H9 (cell line): ENCODE measurements around the gene OTOGL. TPM values are rescaled to one million over a fixed set of nuclear protein-coding genes. Genes with fewer than 3 reads are reported as not detected.

Experiments used
- DNase-seq: peaks from one replicate; pipeline ENCODE4 v3.0.0-alpha.2; 2017
- H2AFZ ChIP-seq: one replicate; pipeline ENCODE4 v1.6.1; 2013; ENCODE audit warnings: mild to moderate bottlenecking, low read length, control low read depth, moderate library complexity
- H2AK5ac ChIP-seq: 2 replicates; pipeline ENCODE4 v1.6.1; 2013; ENCODE audit warnings: low read length, control low read depth, mixed read lengths; ENCODE audit not compliant: insufficient read length
- H2BK120ac ChIP-seq: one replicate; pipeline ENCODE4 v1.6.1; 2013; ENCODE audit warnings: low read depth, mild to moderate bottlenecking, low read length, control low read depth, inconsistent platforms; ENCODE audit not compliant: poor library complexity, severe bottlenecking
- H2BK12ac ChIP-seq: 2 replicates; pipeline ENCODE4 v1.6.1; 2013; ENCODE audit warnings: low read length, control low read depth, mixed read lengths, low read depth; ENCODE audit not compliant: insufficient read length
- H2BK15ac ChIP-seq: 2 replicates; pipeline ENCODE4 v1.6.1; 2013; ENCODE audit warnings: low read depth, low read length, control low read depth
- H2BK20ac ChIP-seq: one replicate; pipeline ENCODE4 v1.6.1; 2013; ENCODE audit warnings: low read depth, mild to moderate bottlenecking, low read length, control low read depth, inconsistent platforms; ENCODE audit not compliant: poor library complexity, severe bottlenecking
- H2BK5ac ChIP-seq: 2 replicates; pipeline ENCODE4 v1.6.1; 2013; ENCODE audit warnings: low read length, control low read depth, mixed read lengths; ENCODE audit not compliant: insufficient read length
- H3K14ac ChIP-seq: 2 replicates; pipeline ENCODE4 v1.6.1; 2013; ENCODE audit warnings: low read length, control low read depth; ENCODE audit not compliant: insufficient read depth
- H3K18ac ChIP-seq: 2 replicates; pipeline ENCODE4 v1.6.1; 2013; ENCODE audit warnings: low read depth, mild to moderate bottlenecking, mixed read lengths, low read length, control low read depth; ENCODE audit not compliant: insufficient read length
- H3K23ac ChIP-seq: 2 replicates; pipeline ENCODE4 v1.6.1; 2013; ENCODE audit warnings: low read length, control low read depth, mixed read lengths, low read depth; ENCODE audit not compliant: insufficient read length
- H3K23me2 ChIP-seq: 2 replicates; pipeline ENCODE4 v1.6.1; 2013; ENCODE audit warnings: low read depth, mild to moderate bottlenecking, mixed read lengths, low read length, control low read depth; ENCODE audit not compliant: insufficient read length, poor library complexity, severe bottlenecking
- H3K27ac ChIP-seq: 2 replicates; pipeline ENCODE4 v1.5.1; 2013; ENCODE audit warnings: low read length, control low read depth, mixed read lengths, low read depth; ENCODE audit not compliant: insufficient read length
- H3K27me3 ChIP-seq: 2 replicates; pipeline ENCODE4 v1.6.1; 2013; ENCODE audit warnings: low read length, control low read depth, inconsistent platforms; ENCODE audit not compliant: insufficient read depth
- H3K4ac ChIP-seq: 2 replicates; pipeline ENCODE4 v1.6.1; 2013; ENCODE audit warnings: low read depth, mild to moderate bottlenecking, control low read depth, inconsistent platforms, low read length, moderate library complexity
- H3K4me1 ChIP-seq: 2 replicates; pipeline ENCODE4 v1.6.1; 2013; ENCODE audit warnings: low read length, control low read depth, inconsistent platforms; ENCODE audit not compliant: insufficient read depth
- H3K4me2 ChIP-seq: 2 replicates; pipeline ENCODE4 v1.6.1; 2013; ENCODE audit warnings: low read length, control low read depth, mixed read lengths; ENCODE audit not compliant: insufficient read length, insufficient read depth
- H3K56ac ChIP-seq: 2 replicates; pipeline ENCODE4 v1.6.1; 2013; ENCODE audit warnings: low read depth, mild to moderate bottlenecking, mixed read lengths, low read length, control low read depth; ENCODE audit not compliant: insufficient read length
- H3K79me1 ChIP-seq: 2 replicates; pipeline ENCODE4 v1.6.1; 2013; ENCODE audit warnings: low read depth, mild to moderate bottlenecking, moderate library complexity, low read length, control low read depth, inconsistent platforms; ENCODE audit not compliant: insufficient read depth, poor library complexity, severe bottlenecking
- H3K79me2 ChIP-seq: 2 replicates; pipeline ENCODE4 v1.6.1; 2013; ENCODE audit warnings: low read length, control low read depth, inconsistent platforms; ENCODE audit not compliant: insufficient read depth
- H3K9ac ChIP-seq: 2 replicates; pipeline ENCODE4 v1.6.1; 2013; ENCODE audit warnings: low read length, control low read depth, mixed read lengths; ENCODE audit not compliant: insufficient read length; ENCODE audit errors: extremely low read depth
- H3K9me3 ChIP-seq: one replicate; pipeline ENCODE4 v1.6.1; 2013; ENCODE audit warnings: low read depth, low read length, inconsistent platforms; ENCODE audit not compliant: control insufficient read depth
- H3T11ph ChIP-seq: one replicate; pipeline ENCODE4 v1.6.1; 2013; ENCODE audit warnings: mild to moderate bottlenecking, low read length, control low read depth, inconsistent platforms
- H4K20me1 ChIP-seq: one replicate; pipeline ENCODE4 v1.6.1; 2013; ENCODE audit not compliant: control insufficient read depth, insufficient read length, insufficient read depth
- H4K5ac ChIP-seq: 2 replicates; pipeline ENCODE4 v1.6.1; 2013; ENCODE audit warnings: low read depth, mild to moderate bottlenecking, mixed read lengths, low read length, control low read depth; ENCODE audit not compliant: insufficient read length
- H4K8ac ChIP-seq: replicated peaks from 2 replicates; pipeline ENCODE4 v1.6.1; 2013; ENCODE audit warnings: low read length, control low read depth, mixed read lengths, low read depth; ENCODE audit not compliant: insufficient read length
- H4K91ac ChIP-seq: 2 replicates; pipeline ENCODE4 v1.6.1; 2013; ENCODE audit warnings: low read depth, mild to moderate bottlenecking, moderate library complexity, mixed read lengths, low read length, control low read depth; ENCODE audit not compliant: insufficient read length
- H3K27ac Mint-ChIP-seq, 3 experiments: 2 replicates in 2 of 3; 3 replicates in 1 of 3; pipeline ENCODE4 v1.8.0; 2020 to 2021; ENCODE audit warnings: mixed read lengths in 3 of 3, mild to moderate bottlenecking in 1 of 3, moderate library complexity in 1 of 3
- H3K27me3 Mint-ChIP-seq: 2 replicates; pipeline ENCODE4 v1.8.0; 2021; ENCODE audit warnings: low read depth, mild to moderate bottlenecking, moderate library complexity, mixed read lengths
- H3K36me3 Mint-ChIP-seq, 3 experiments: 2 replicates in 2 of 3; 3 replicates in 1 of 3; pipeline ENCODE4 v1.8.0; 2020 to 2021; ENCODE audit warnings: low read depth in 3 of 3, mixed read lengths in 3 of 3; ENCODE audit not compliant: insufficient read depth in 1 of 3
- H3K4me1 Mint-ChIP-seq, 2 experiments: 2 replicates each; pipeline ENCODE4 v1.8.0; 2020; ENCODE audit warnings: mixed read lengths in 2 of 2
- H3K4me3 Mint-ChIP-seq, 2 experiments: 2 replicates in 1 of 2; 3 replicates in 1 of 2; pipeline ENCODE4 v1.8.0; 2020 to 2021; ENCODE audit warnings: mild to moderate bottlenecking in 2 of 2, mixed read lengths in 2 of 2, moderate library complexity in 1 of 2
- H3K9me3 Mint-ChIP-seq, 2 experiments: 2 replicates in 1 of 2; 3 replicates in 1 of 2; pipeline ENCODE4 v1.8.0; 2020; ENCODE audit warnings: mild to moderate bottlenecking in 2 of 2, mixed read lengths in 2 of 2, moderate library complexity in 1 of 2
- CTCF ChIP-seq: fragments of 200-600 bp; sonication (generic); conservative IDR thresholded peaks from 3 replicates; pipeline ENCODE4 v1.8.0; 2021; ENCODE audit warnings: antibody characterized with exemption, mild to moderate bottlenecking
- WGBS: extraction: QIAGEN DNeasy Blood & Tissue Kit; methylation state at CpG from one replicate; pipeline ENCODE4 v1.1.7; 2013; ENCODE audit warnings: missing lambda C conversion rate, low lambda C conversion rate, mixed read lengths; ENCODE audit not compliant: insufficient read length; ENCODE audit errors: extremely low coverage; 5-methylcytosine and 5-hydroxymethylcytosine counted together
- total RNA-seq: library from RNA; stranded (reverse); gene quantifications from 2 replicates; pipeline ENCODE4 v1.2.1, GENCODE V29; 2021

OTOGL gene
- total RNA-seq, 1 experiment from 2014 or later = 0.11 TPM

DNA sequence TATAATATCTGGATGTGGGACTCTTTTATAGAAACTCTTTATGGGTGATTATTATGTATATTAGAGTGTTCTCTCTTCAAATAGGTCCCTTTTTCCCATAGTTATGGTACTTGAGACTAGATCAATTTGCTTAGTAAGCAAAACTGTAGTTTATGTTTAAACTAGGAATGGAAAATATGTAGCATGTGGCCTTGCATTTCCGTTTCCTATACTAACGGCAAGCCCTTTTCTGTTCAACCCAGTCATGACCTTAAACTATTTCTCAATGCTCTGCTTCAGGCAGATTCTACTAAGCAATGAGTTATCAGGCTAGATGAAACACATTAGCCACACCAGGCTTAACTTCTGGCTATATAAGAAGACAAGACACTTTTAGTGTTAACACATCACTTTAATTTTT, 84.6 kb downstream of the OTOGL start:
- no CpG with 5 or more reads among the region's 2 CpGs for WGBS
- no peaks in the 10 kb centered on the region for H4K20me1 ChIP-seq

More for the DNA sequence above, 84.6 kb downstream of the OTOGL start:
- no peak overlapping the region for H4K91ac ChIP-seq
- peaks cover 6% of the 10 kb centered on the region in 2 experiments for H3K4me1 Mint-ChIP-seq
- no peak overlapping the region for H3K56ac ChIP-seq
- no peaks in the 10 kb centered on the region for H3K9me3 ChIP-seq
- no peak overlapping the region for H2BK5ac ChIP-seq
- H3K18ac ChIP-seq = no peak overlapping the region
- no peak overlapping the region for H3K14ac ChIP-seq
- no peaks in the 10 kb centered on the region for H3K27me3 ChIP-seq
- no peak overlapping the region for H3K27ac ChIP-seq
- H3K27me3 Mint-ChIP-seq = no peaks in the 10 kb centered on the region
- no peaks in the 10 kb centered on the region for H3K36me3 Mint-ChIP-seq
- H3K23me2 ChIP-seq = no peaks in the 10 kb centered on the region
- no peak overlapping the region for H3K23ac ChIP-seq
- no peak overlapping the region for H3K4me2 ChIP-seq
- H2BK12ac ChIP-seq = no peak overlapping the region
- no peak overlapping the region for H3K4me3 Mint-ChIP-seq
- no peak overlapping the region for H4K8ac ChIP-seq
- no peaks in the 10 kb centered on the region for H3K79me1 ChIP-seq
- no peak overlapping the region for H2AFZ ChIP-seq
- no peak overlapping the region for H4K5ac ChIP-seq
- H3K9ac ChIP-seq = no peak overlapping the region
- no peak for TF ChIP-seq CTCF
- H3T11ph ChIP-seq = no peak overlapping the region
- H2BK15ac ChIP-seq = no peak overlapping the region
- H2AK5ac ChIP-seq = no peak overlapping the region
- H3K27ac Mint-ChIP-seq = no peak overlapping the region
- H2BK20ac ChIP-seq = no peak overlapping the region
- H3K4ac ChIP-seq = no peak overlapping the region
- no peaks in the 10 kb centered on the region for H3K4me1 ChIP-seq
- H2BK120ac ChIP-seq = no peak overlapping the region
- no peak for DNase-seq
- H3K79me2 ChIP-seq = no peaks in the 10 kb centered on the region
- H3K9me3 Mint-ChIP-seq = no peaks in the 10 kb centered on the region
